CD4-positive, alpha-beta T cell (primary cell): ENCODE measurements around the gene FASLG. TPM values are rescaled to one million over a fixed set of nuclear protein-coding genes. Genes with fewer than 3 reads are reported as not detected.

ENCODE experiments used
- ATAC-seq: fragments of 200-7000 bp; cut with Tn5 transposase; one replicate; pipeline ENCODE4 v1.10.0; 2022; ENCODE audit warnings: mild to moderate bottlenecking; ENCODE audit not compliant: poor library complexity
- CTCF ChIA-PET: fragments of 350-600 bp; sonication (Branson Sonifier 250); formaldehyde crosslinking; loops from one replicate; lab custom pipeline; 2021; ENCODE audit warnings: antibody characterized with exemption, inconsistent platforms; lab: Charles Lee
- POLR2A ChIA-PET: fragments of 350-600 bp; sonication (Branson Sonifier 250); formaldehyde crosslinking; loops from one replicate; lab custom pipeline; 2021; ENCODE audit warnings: antibody characterized with exemption, inconsistent platforms; lab: Charles Lee
- DNase-seq, 14 experiments: peaks; one replicate each; pipeline ENCODE4 v3.0.0-alpha.2; 2013 to 2020; ENCODE audit warnings: mixed read lengths in 2 of 14
- H3K27ac ChIP-seq, 2 donors: one replicate each; pipeline versions ENCODE4 v1.5.1 to v1.7.0; 2013; ENCODE audit warnings: low read length in 2 of 2, low read depth in 1 of 2, mild to moderate bottlenecking in 1 of 2
- H3K27me3 ChIP-seq, 2 experiments: 1 replicate in 1 of 2; 2 replicates in 1 of 2; pipeline versions ENCODE4 v1.6.1 to v1.7.0; 2013; ENCODE audit warnings: low read length in 2 of 2, control low read depth in 1 of 2, mild to moderate bottlenecking in 1 of 2, moderate library complexity in 1 of 2; ENCODE audit not compliant: insufficient read depth in 2 of 2, control insufficient read depth in 1 of 2
- H3K36me3 ChIP-seq: one replicate; pipeline ENCODE4 v1.6.1; 2013; ENCODE audit warnings: low read length, control low read depth; ENCODE audit not compliant: insufficient read depth
- H3K4me1 ChIP-seq: one replicate; pipeline ENCODE4 v1.6.1; 2013; ENCODE audit warnings: low read length, control low read depth; ENCODE audit not compliant: insufficient read depth
- H3K4me3 ChIP-seq: one replicate; pipeline ENCODE4 v1.5.1; 2013; ENCODE audit warnings: mild to moderate bottlenecking, low read length, moderate library complexity
- H3K9me3 ChIP-seq, 2 experiments: 1 replicate in 1 of 2; 2 replicates in 1 of 2; pipeline versions ENCODE4 v1.6.1 to v1.7.0; 2013; ENCODE audit warnings: low read length in 2 of 2, mild to moderate bottlenecking in 2 of 2, control low read depth in 1 of 2, moderate library complexity in 1 of 2; ENCODE audit not compliant: control insufficient read depth in 1 of 2, insufficient read depth in 1 of 2
- H3K27ac Mint-ChIP-seq: one replicate; pipeline ENCODE4 v1.8.0; 2020; ENCODE audit warnings: mixed read lengths
- H3K27me3 Mint-ChIP-seq: one replicate; pipeline ENCODE4 v1.8.0; 2021; ENCODE audit warnings: mixed read lengths
- H3K36me3 Mint-ChIP-seq: one replicate; pipeline ENCODE4 v1.8.0; 2021; ENCODE audit warnings: low read depth, mixed read lengths
- H3K4me1 Mint-ChIP-seq: one replicate; pipeline ENCODE4 v1.8.0; 2021; ENCODE audit warnings: low read depth, mixed read lengths
- H3K4me3 Mint-ChIP-seq: one replicate; pipeline ENCODE4 v1.8.0; 2020; ENCODE audit warnings: mild to moderate bottlenecking, mixed read lengths
- H3K9me3 Mint-ChIP-seq: one replicate; pipeline ENCODE4 v1.8.0; 2020; ENCODE audit warnings: mixed read lengths
- CTCF ChIP-seq: fragments of 200-600 bp; IDR thresholded peaks from one replicate; pipeline ENCODE4 v1.8.0; 2022; ENCODE audit warnings: antibody characterized with exemption, mild to moderate bottlenecking
- intact Hi-C, 2 experiments: fragments of 100-400 bp; cut with DNase I in 1 of 2; cut with micrococcal nuclease in 1 of 2; formaldehyde crosslinking; loops; one replicate each; pipeline versions ENCODE4 v1.15.1 to v1.9.0; 2023 to 2025; cut with DNase I, micrococcal nuclease
- total RNA-seq, 174 experiments: library from RNA in 2 of 174; stranded (reverse) in 2 of 174; gene quantifications; one replicate each; pipeline ENCODE4 v1.2.3 and lab custom pipeline; 2021 to 2026

Gene FASLG
- total RNA-seq, 2 experiments from 2014 or later: 0.11 to 0.80 TPM

DNA sequence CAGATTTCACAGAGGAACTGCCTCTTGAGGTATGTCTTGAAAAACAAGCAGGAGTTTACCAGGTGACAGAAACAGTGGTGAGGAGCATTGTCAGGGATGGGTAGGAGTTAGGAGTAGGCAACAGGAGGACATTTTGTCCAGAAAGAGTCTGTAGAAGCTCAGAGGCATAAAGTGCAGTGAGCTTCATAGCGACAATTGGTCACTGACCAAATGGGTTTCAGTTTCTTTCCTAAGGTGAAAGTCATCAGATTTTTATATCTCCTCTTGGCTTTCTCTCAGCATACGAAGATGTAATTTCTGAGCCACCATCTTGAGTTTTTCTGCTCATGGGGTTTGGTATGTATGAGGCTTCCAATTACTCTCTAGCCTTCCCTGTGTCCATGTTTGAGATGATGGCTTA lies 29.3 kb upstream of the FASLG start:
- ChIA-PET POLR2A (no interaction called here), CTCF (no interaction called here)
- Mint-ChIP-seq H3K36me3 (no peaks in the 10 kb centered on the region), H3K9me3 (no peaks in the 10 kb centered on the region), H3K27ac (no peak overlapping the region), H3K4me1 (peaks cover 53% of the 10 kb centered on the region), H3K4me3 (no peak overlapping the region), H3K27me3 (no peaks in the 10 kb centered on the region)
- Histone ChIP-seq H3K36me3 (no peaks in the 10 kb centered on the region), H3K4me1 (peaks cover 18% of the 10 kb centered on the region), H3K27ac (no peak overlapping the region), H3K9me3 (no peaks in the 10 kb centered on the region), H3K27me3 (no peaks in the 10 kb centered on the region), H3K4me3 (no peak overlapping the region)
- ATAC-seq: no peak
- intact Hi-C loops: loop anchor here in 1 of 2 experiments (5.0 kb wide), 1 partner anchor 33 kb away; no protein-coding TSS in a partner anchor
- no peak for DNase-seq
- TF ChIP-seq CTCF: no peak

GRCh38 chr1:172630056-172630818 lies 28.7 kb upstream of the FASLG start:
- H3K36me3 ChIP-seq: no peaks in the 10 kb centered on the region
- intact Hi-C loops: no loop called here
- H3K4me1 ChIP-seq: peaks cover 18% of the 10 kb centered on the region
- ChIA-PET POLR2A (interaction anchor here (1.2 kb wide), 1 partner anchor 9 kb away, joined by 3 read pairs; no protein-coding TSS in a partner anchor), CTCF (interaction anchor here (1.1 kb wide), 1 partner anchor 89 kb away, joined by 4 read pairs; no protein-coding TSS in a partner anchor)
- no peak for TF ChIP-seq CTCF
- Mint-ChIP-seq H3K27ac (no peak overlapping the region), H3K4me1 (peaks cover 53% of the 10 kb centered on the region), H3K4me3 (no peak overlapping the region), H3K27me3 (no peaks in the 10 kb centered on the region), H3K9me3 (no peaks in the 10 kb centered on the region), H3K36me3 (no peaks in the 10 kb centered on the region)
- H3K9me3 ChIP-seq: no peaks in the 10 kb centered on the region
- no peak for ATAC-seq
- DNase-seq: no peak
- H3K27me3 ChIP-seq: no peaks in the 10 kb centered on the region
- no peak overlapping the region for H3K4me3 ChIP-seq
- H3K27ac ChIP-seq: no peak overlapping the region

- Histone ChIP-seq H3K4me3 (no peak overlapping the region), H3K4me1 (peaks cover 18% of the 10 kb centered on the region), H3K27me3 (no peaks in the 10 kb centered on the region), H3K36me3 (no peaks in the 10 kb centered on the region), H3K9me3 (no peaks in the 10 kb centered on the region), H3K27ac (no peak overlapping the region)
- ChIA-PET CTCF (interaction anchor here (1.1 kb wide), 1 partner anchor 89 kb away, joined by 4 read pairs; no protein-coding TSS in a partner anchor), POLR2A (interaction anchor here (1.2 kb wide), 1 partner anchor 9 kb away, joined by 3 read pairs; no protein-coding TSS in a partner anchor)
- Mint-ChIP-seq H3K36me3 (no peaks in the 10 kb centered on the region), H3K4me1 (peaks cover 52% of the 10 kb centered on the region), H3K4me3 (no peak overlapping the region), H3K27ac (no peak overlapping the region), H3K27me3 (no peaks in the 10 kb centered on the region), H3K9me3 (no peaks in the 10 kb centered on the region)
- ATAC-seq (no peak), DNase-seq (no peak)
- intact Hi-C loops: no loop called here
- no peak for TF ChIP-seq CTCF
These were observed 28.0 kb upstream of the FASLG start for GRCh38 chr1:172630868-172631267.
